DOHH2 (cell line): ENCODE data around the gene SMARCD2.
"Not testable (repeated sequence)": the region's sequence is repeated elsewhere in the genome, so short reads cannot be mapped to it uniquely, and the experiment has no call there.

Source experiments
- H3F3A ChIP-seq: fragments of 200-600 bp; sonication (generic), shearing (Covaris generic); 2 replicates; pipeline ENCODE4 v1.6.0; 2016; ENCODE audit warnings: antibody characterized with exemption, mild to moderate bottlenecking; ENCODE audit not compliant: control insufficient read depth, insufficient read depth
- H3K27ac ChIP-seq: fragments of 200-600 bp; sonication (generic); 2 replicates; pipeline ENCODE4 v1.5.1; 2014; ENCODE audit warnings: low read depth, mild to moderate bottlenecking, low read length, moderate library complexity
- H3K27me3 ChIP-seq: fragments of 200-600 bp; sonication (generic); 2 replicates; pipeline ENCODE4 v1.6.1; 2014; ENCODE audit warnings: mild to moderate bottlenecking, low read length, mixed read lengths; ENCODE audit not compliant: control insufficient read depth
- H3K36me3 ChIP-seq: fragments of 200-600 bp; sonication (generic); 2 replicates; pipeline ENCODE4 v1.6.1; 2014; ENCODE audit warnings: mild to moderate bottlenecking, low read length, moderate library complexity, mixed read lengths; ENCODE audit not compliant: control insufficient read depth
- H3K4me1 ChIP-seq: fragments of 200-600 bp; sonication (generic); 2 replicates; pipeline ENCODE4 v1.6.1; 2014; ENCODE audit warnings: mild to moderate bottlenecking, low read length, mixed read lengths; ENCODE audit not compliant: control insufficient read depth
- H3K4me2 ChIP-seq: fragments of 200-600 bp; sonication (generic); 2 replicates; pipeline ENCODE4 v1.6.0; 2014; ENCODE audit warnings: mild to moderate bottlenecking, low read length, moderate library complexity
- H3K4me3 ChIP-seq: fragments of 200-600 bp; sonication (generic); 2 replicates; pipeline ENCODE4 v1.5.1; 2014; ENCODE audit warnings: mild to moderate bottlenecking, low read length, mixed read lengths
- H3K79me2 ChIP-seq: fragments of 200-600 bp; sonication (generic); 2 replicates; pipeline ENCODE4 v1.6.1; 2014; ENCODE audit warnings: mild to moderate bottlenecking, low read length, mixed read lengths; ENCODE audit not compliant: control insufficient read depth
- H3K9me2 ChIP-seq: fragments of 200-600 bp; sonication (generic); replicated peaks from 2 replicates; pipeline ENCODE4 v1.6.1; 2014; ENCODE audit warnings: mild to moderate bottlenecking, low read length, mixed read lengths; ENCODE audit not compliant: control insufficient read depth
- H3K9me3 ChIP-seq: fragments of 200-600 bp; sonication (generic); 2 replicates; pipeline ENCODE4 v1.6.1; 2014; ENCODE audit warnings: antibody characterized with exemption, low read length, mixed read lengths; ENCODE audit not compliant: control insufficient read depth, insufficient read depth
- H4K20me1 ChIP-seq: fragments of 200-600 bp; sonication (generic); 2 replicates; pipeline ENCODE4 v1.6.0; 2014; ENCODE audit warnings: low read depth, mild to moderate bottlenecking, antibody characterized with exemption, low read length, moderate library complexity; ENCODE audit not compliant: control insufficient read depth, insufficient read depth
- CTCF ChIP-seq: fragments of 200-600 bp; sonication (generic); IDR thresholded peaks from one replicate; pipeline ENCODE4 v1.5.1; 2014; ENCODE audit warnings: antibody characterized with exemption, mild to moderate bottlenecking, low read depth, low read length; ENCODE audit not compliant: poor library complexity, severe bottlenecking
- EZH2phosphoT487 ChIP-seq: fragments of 200-600 bp; sonication (generic); IDR thresholded peaks from 2 replicates; pipeline ENCODE4 v1.6.1; 2017; ENCODE audit warnings: borderline replicate concordance, mild to moderate bottlenecking, antibody characterized with exemption, low read length, moderate library complexity, mixed read lengths

The SMARCD2 gene

GRCh38 chr17:63859257-63859656, 16.8 kb upstream of the SMARCD2 start:
- no peaks in the 10 kb centered on the region for H3K9me3 ChIP-seq
- H3K4me1 ChIP-seq = no peaks in the 10 kb centered on the region
- TF ChIP-seq CTCF (no peak), EZH2phosphoT487 (no peak)

GRCh38 chr17:63856425-63856824, 13.9 kb upstream of the SMARCD2 start:
- H3F3A ChIP-seq, H3K4me1 ChIP-seq, H3K36me3 ChIP-seq, H3K9me2 ChIP-seq, H3K9me3 ChIP-seq, H3K27ac ChIP-seq, H4K20me1 ChIP-seq, H3K4me3 ChIP-seq, H3K4me2 ChIP-seq, H3K79me2 ChIP-seq: not testable (repeated sequence)
- peaks cover 24% of the 10 kb centered on the region for H3K27me3 ChIP-seq

More at GRCh38 chr17:63859257-63859656, 16.8 kb upstream of the SMARCD2 start:
- H3K79me2 ChIP-seq = no peaks in the 10 kb centered on the region
- H3K27me3 ChIP-seq = peaks cover 24% of the 10 kb centered on the region
- H4K20me1 ChIP-seq = no peaks in the 10 kb centered on the region
- no peak overlapping the region for H3K27ac ChIP-seq
- no peaks in the 10 kb centered on the region for H3F3A ChIP-seq
- no peak overlapping the region for H3K4me2 ChIP-seq
- H3K36me3 ChIP-seq = no peaks in the 10 kb centered on the region
- no peaks in the 10 kb centered on the region for H3K9me2 ChIP-seq
- H3K4me3 ChIP-seq = no peak overlapping the region

- Histone ChIP-seq H3K4me3 (no peak overlapping the region), H3K27me3 (peaks cover 14% of the 10 kb centered on the region), H3K79me2 (no peaks in the 10 kb centered on the region), H3K27ac (no peak overlapping the region), H3K9me2 (no peaks in the 10 kb centered on the region), H3K4me2 (no peak overlapping the region), H4K20me1 (no peaks in the 10 kb centered on the region), H3K9me3 (no peaks in the 10 kb centered on the region), H3K36me3 (no peaks in the 10 kb centered on the region), H3F3A (no peaks in the 10 kb centered on the region), H3K4me1 (no peaks in the 10 kb centered on the region)
- TF ChIP-seq EZH2phosphoT487 = no peak
- no peak for TF ChIP-seq CTCF
These were observed 12.7 kb upstream of the SMARCD2 start for GRCh38 chr17:63855185-63855584.

GRCh38 chr17:63854709-63855108, 12.2 kb upstream of the SMARCD2 start:
- Histone ChIP-seq H3K27ac (no peak overlapping the region), H4K20me1 (no peaks in the 10 kb centered on the region), H3K4me2 (no peak overlapping the region), H3K79me2 (no peaks in the 10 kb centered on the region), H3K27me3 (peaks cover 9% of the 10 kb centered on the region), H3K9me3 (no peaks in the 10 kb centered on the region), H3K4me3 (no peak overlapping the region), H3K9me2 (no peaks in the 10 kb centered on the region), H3F3A (no peaks in the 10 kb centered on the region), H3K36me3 (no peaks in the 10 kb centered on the region), H3K4me1 (no peaks in the 10 kb centered on the region)
- TF ChIP-seq EZH2phosphoT487 (no peak), CTCF (no peak)
